ENCODE measurements around the gene PKD1.

DNA sequence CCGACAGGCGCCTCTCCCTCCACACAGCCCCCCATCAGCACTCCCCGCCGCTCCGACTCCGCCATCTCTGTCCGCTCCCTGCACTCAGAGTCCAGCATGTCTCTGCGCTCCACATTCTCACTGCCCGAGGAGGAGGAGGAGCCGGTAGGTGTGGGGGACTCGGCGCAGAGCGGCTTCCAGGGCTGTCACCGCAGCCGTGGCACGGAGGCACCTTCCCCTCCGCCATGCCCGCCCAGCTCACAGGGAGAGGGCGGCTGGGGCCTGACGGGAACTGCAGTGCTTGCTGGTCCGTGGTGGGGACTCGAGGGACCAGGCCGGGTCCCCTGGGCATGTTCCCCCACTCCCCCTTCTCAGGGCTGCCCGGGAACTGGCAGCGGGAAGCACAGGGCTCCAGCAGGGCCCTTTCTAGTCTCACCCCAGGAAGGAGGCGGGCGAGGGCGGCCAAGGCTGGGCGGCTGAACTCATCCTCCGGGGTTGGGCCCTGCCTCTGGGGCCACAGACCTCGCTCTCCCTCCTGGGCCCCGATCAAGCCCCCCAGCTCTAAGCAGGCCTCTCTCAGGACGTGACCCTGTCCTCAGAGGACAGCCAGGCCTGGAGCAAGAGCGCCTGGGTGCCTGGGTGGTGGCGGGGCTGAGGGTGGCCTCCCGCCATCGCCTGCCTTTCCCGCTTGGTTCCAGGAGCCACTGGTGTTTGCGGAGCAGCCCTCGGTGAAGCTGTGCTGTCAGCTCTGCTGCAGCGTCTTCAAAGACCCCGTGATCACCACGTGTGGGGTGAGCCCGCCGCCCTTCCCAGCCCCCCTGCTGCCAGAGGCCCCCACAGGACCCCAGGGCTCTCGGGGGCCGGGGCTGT is 35.1 kb upstream of the PKD1 start:
- no peak for TF ChIP-seq CTCF (conservative IDR thresholded peaks at IDR 0.05; ENCODE audit: low read depth, low read length)
- TF ChIP-seq EZH2 (IDR thresholded peaks at IDR 0.05; ENCODE audit: low read length, unreplicated experiment): no peak
